ENCODE results near the gene TBC1D22A. TPM values are rescaled to one million over a fixed set of nuclear protein-coding genes. Genes with fewer than 3 reads are reported as not detected.

The TBC1D22A gene
- total RNA-seq, 2 donors from 2014 or later: 29.5 to 34.8 TPM

Other genes starting within 250 kb of the TBC1D22A start
- 1 to 10 TPM in 1 of 2 donors, under 1 TPM in 1; 0.83 to 1.3 TPM for gene CELSR1, start 225.0 kb upstream of the TBC1D22A start, total RNA-seq
- gene GRAMD4, start 142.3 kb upstream of the TBC1D22A start, total RNA-seq: 10 to 100 TPM; 42.8 to 53.5 TPM
- 10 to 100 TPM; 38.6 to 53.1 TPM for gene CERK, start 24.4 kb upstream of the TBC1D22A start, total RNA-seq

Measured in activated T-cell treated with anti-CD3 and anti-CD28 coated beads, Interleukin-2, amount 50 U/mL, for 72 hours (primary cell).